Mesenchymal stem cell (in vitro differentiated cells and primary cell): ENCODE measurements around the gene LSM4.
"Not testable (repeated sequence)": the region's sequence is repeated elsewhere in the genome, so short reads cannot be mapped to it uniquely, and the experiment has no call there.

Experiments
- DNase-seq: peaks from one replicate; pipeline ENCODE4 v3.0.0-alpha.2; 2013
- H2AFZ ChIP-seq: one replicate; pipeline ENCODE4 v1.6.1; 2013; ENCODE audit warnings: low read depth, mild to moderate bottlenecking, control low read depth, inconsistent platforms, low read length, moderate library complexity
- H2AK5ac ChIP-seq: 2 replicates; pipeline ENCODE4 v1.6.1; 2013; ENCODE audit warnings: low read length, moderate library complexity, mild to moderate bottlenecking, inconsistent platforms; ENCODE audit not compliant: severe bottlenecking
- H2BK120ac ChIP-seq: one replicate; pipeline ENCODE4 v1.6.1; 2013; ENCODE audit warnings: low read depth, mild to moderate bottlenecking, inconsistent platforms, low read length, moderate library complexity
- H2BK12ac ChIP-seq, 2 experiments: one replicate each; pipeline ENCODE4 v1.6.1; 2013; ENCODE audit warnings: inconsistent platforms in 2 of 2, low read length in 2 of 2, mild to moderate bottlenecking in 2 of 2, moderate library complexity in 2 of 2, control low read depth in 1 of 2
- H2BK15ac ChIP-seq: one replicate; pipeline ENCODE4 v1.6.1; 2013; ENCODE audit warnings: mild to moderate bottlenecking, low read depth, inconsistent platforms; ENCODE audit not compliant: poor library complexity, severe bottlenecking
- H2BK5ac ChIP-seq: 2 replicates; pipeline ENCODE4 v1.6.1; 2013; ENCODE audit warnings: low read depth, mild to moderate bottlenecking, low read length, control low read depth, inconsistent platforms; ENCODE audit not compliant: poor library complexity, severe bottlenecking
- H3K14ac ChIP-seq, 2 experiments: one replicate each; pipeline ENCODE4 v1.6.1; 2013; ENCODE audit warnings: inconsistent platforms in 2 of 2, low read length in 2 of 2, control low read depth in 1 of 2, mild to moderate bottlenecking in 1 of 2, moderate library complexity in 1 of 2
- H3K18ac ChIP-seq, 2 experiments: one replicate each; pipeline ENCODE4 v1.6.1; 2013; ENCODE audit warnings: inconsistent platforms in 2 of 2, low read length in 2 of 2, control low read depth in 1 of 2, low read depth in 1 of 2, mild to moderate bottlenecking in 1 of 2
- H3K23ac ChIP-seq, 2 experiments: one replicate each; pipeline ENCODE4 v1.6.1; 2013; ENCODE audit warnings: inconsistent platforms in 2 of 2, low read length in 2 of 2, mild to moderate bottlenecking in 2 of 2, moderate library complexity in 2 of 2, control low read depth in 1 of 2
- H3K27ac ChIP-seq: 2 replicates; pipeline ENCODE4 v1.5.1; 2013; ENCODE audit warnings: mild to moderate bottlenecking, moderate library complexity, low read length, control low read depth, inconsistent platforms; ENCODE audit not compliant: poor library complexity, severe bottlenecking
- H3K27me3 ChIP-seq, 2 experiments: 2 replicates each; pipeline versions ENCODE4 v1.6.1 to v1.7.0; 2013; ENCODE audit warnings: low read length in 2 of 2, mild to moderate bottlenecking in 2 of 2, moderate library complexity in 2 of 2, control low read depth in 1 of 2, inconsistent platforms in 1 of 2; ENCODE audit not compliant: control insufficient read depth in 1 of 2, insufficient read depth in 1 of 2
- H3K36me3 ChIP-seq, 2 experiments: 2 replicates each; pipeline versions ENCODE4 v1.6.1 to v1.7.0; 2013; ENCODE audit warnings: low read length in 2 of 2, control low read depth in 1 of 2, inconsistent platforms in 1 of 2, low read depth in 1 of 2, mild to moderate bottlenecking in 1 of 2; ENCODE audit not compliant: insufficient read depth in 2 of 2, control insufficient read depth in 1 of 2
- H3K4ac ChIP-seq, 2 experiments: one replicate each; pipeline ENCODE4 v1.6.1; 2013; ENCODE audit warnings: inconsistent platforms in 2 of 2, low read length in 2 of 2, mild to moderate bottlenecking in 2 of 2, moderate library complexity in 2 of 2, control low read depth in 1 of 2, low read depth in 1 of 2
- H3K4me1 ChIP-seq: 2 replicates; pipeline ENCODE4 v1.6.1; 2013; ENCODE audit warnings: low read depth, low read length, control low read depth; ENCODE audit not compliant: control insufficient read depth, insufficient read depth
- H3K4me2 ChIP-seq: 2 replicates; pipeline ENCODE4 v1.6.1; 2013; ENCODE audit warnings: low read length, mild to moderate bottlenecking, inconsistent platforms; ENCODE audit not compliant: poor library complexity, severe bottlenecking
- H3K4me3 ChIP-seq, 2 experiments: 2 replicates each; pipeline versions ENCODE4 v1.5.1 to v1.7.0; 2013; ENCODE audit warnings: low read length in 2 of 2, mild to moderate bottlenecking in 2 of 2, control low read depth in 1 of 2, low read depth in 1 of 2; ENCODE audit not compliant: insufficient read depth in 1 of 2
- H3K79me1 ChIP-seq: replicated peaks from 2 replicates; pipeline ENCODE4 v1.6.1; 2013; ENCODE audit warnings: mild to moderate bottlenecking, control low read depth, low read length, inconsistent platforms; ENCODE audit not compliant: poor library complexity, severe bottlenecking
- H3K9ac ChIP-seq: 2 replicates; pipeline ENCODE4 v1.7.0; 2013; ENCODE audit warnings: mild to moderate bottlenecking, low read length, moderate library complexity
- H3K9me3 ChIP-seq: 2 replicates; pipeline ENCODE4 v1.7.0; 2013; ENCODE audit warnings: mild to moderate bottlenecking, low read length; ENCODE audit not compliant: control insufficient read depth
- H4K8ac ChIP-seq: one replicate; pipeline ENCODE4 v1.6.1; 2013; ENCODE audit warnings: inconsistent platforms, mild to moderate bottlenecking, low read length, moderate library complexity
- H4K91ac ChIP-seq: one replicate; pipeline ENCODE4 v1.6.1; 2013; ENCODE audit warnings: mild to moderate bottlenecking, low read length, inconsistent platforms
- WGBS: methylation state at CpG from one replicate; pipeline ENCODE4 v1.1.7; 2013; ENCODE audit warnings: mixed read lengths; 5-methylcytosine and 5-hydroxymethylcytosine counted together

LSM4 gene

GRCh38 chr19:18351544-18351943, 28.7 kb upstream of the LSM4 start:
- no peak overlapping the region for H4K8ac ChIP-seq
- no peaks in the 10 kb centered on the region for H3K9me3 ChIP-seq
- H3K9ac ChIP-seq = no peak overlapping the region
- H3K4me2 ChIP-seq = no peak overlapping the region
- no peak overlapping the region for H3K27ac ChIP-seq
- no peak overlapping the region for H2BK15ac ChIP-seq
- peaks cover 25 to 43% of the 10 kb centered on the region in 2 experiments for H3K36me3 ChIP-seq
- H3K14ac ChIP-seq = no peak overlapping the region
- H3K23ac ChIP-seq = no peak overlapping the region
- no peak overlapping the region for H2BK12ac ChIP-seq
- WGBS = 95% methylated on average over 7 of the region's 7 CpGs
- H3K4me1 ChIP-seq = peaks cover 2% of the 10 kb centered on the region
- no peak overlapping the region for H2BK5ac ChIP-seq
- H2AK5ac ChIP-seq = no peak overlapping the region
- H3K27me3 ChIP-seq = no peaks in the 10 kb centered on the region
- no peak overlapping the region for H3K4me3 ChIP-seq
- H2AFZ ChIP-seq = no peak overlapping the region
- DNase-seq = no peak
- peaks cover 28% of the 10 kb centered on the region for H3K79me1 ChIP-seq
- no peak overlapping the region for H3K4ac ChIP-seq
- H2BK120ac ChIP-seq = no peak overlapping the region
- H3K18ac ChIP-seq = no peak overlapping the region
- no peak overlapping the region for H4K91ac ChIP-seq

GRCh38 chr19:18350490-18350889, 27.6 kb upstream of the LSM4 start:
- H2AK5ac ChIP-seq = peak overlapping the region; percentile 49
- no peak for DNase-seq
- no peak overlapping the region for H2BK120ac ChIP-seq
- H3K4ac ChIP-seq = peak overlapping the region in 1 of 2 experiments; percentile 41
- H3K27me3 ChIP-seq = no peaks in the 10 kb centered on the region
- H3K4me1 ChIP-seq = peaks cover 2% of the 10 kb centered on the region
- no peak overlapping the region for H3K4me2 ChIP-seq
- H4K8ac ChIP-seq = no peak overlapping the region
- no peaks in the 10 kb centered on the region for H3K9me3 ChIP-seq
- no peak overlapping the region for H4K91ac ChIP-seq
- H2BK15ac ChIP-seq = no peak overlapping the region
- H2AFZ ChIP-seq = no peak overlapping the region
- no peak overlapping the region for H2BK5ac ChIP-seq
- peak overlapping the region in 1 of 2 experiments; percentile 63 for H2BK12ac ChIP-seq
- no peak overlapping the region for H3K23ac ChIP-seq
- H3K27ac ChIP-seq = no peak overlapping the region
- no peak overlapping the region for H3K9ac ChIP-seq
- peaks cover 21 to 37% of the 10 kb centered on the region in 2 experiments for H3K36me3 ChIP-seq
- no peak overlapping the region for H3K18ac ChIP-seq
- no peak overlapping the region for H3K4me3 ChIP-seq
- H3K79me1 ChIP-seq = peaks cover 26% of the 10 kb centered on the region
- H3K14ac ChIP-seq = peak overlapping the region in 1 of 2 experiments; percentile 84
- 85% methylated on average over 9 of the region's 9 CpGs for WGBS

- Histone ChIP-seq H3K4me3 (no peak overlapping the region), H2BK120ac (no peak overlapping the region), H2BK15ac (no peak overlapping the region), H3K18ac (no peak overlapping the region), H3K79me1 (peaks cover 29% of the 10 kb centered on the region), H3K4ac (no peak overlapping the region), H3K36me3 (peaks cover 23 to 37% of the 10 kb centered on the region in 2 experiments), H3K27ac (no peak overlapping the region), H2AK5ac (peak overlapping the region; percentile 96), H2AFZ (no peak overlapping the region), H4K8ac (no peak overlapping the region), H4K91ac (peak overlapping the region; percentile 41), H2BK5ac (no peak overlapping the region), H3K23ac (no peak overlapping the region), H3K27me3 (no peaks in the 10 kb centered on the region), H3K9ac (peak overlapping the region; percentile 32), H3K4me2 (no peak overlapping the region), H3K14ac (no peak overlapping the region), H3K4me1 (peaks cover 2% of the 10 kb centered on the region), H3K9me3 (no peaks in the 10 kb centered on the region), H2BK12ac (peak overlapping the region; percentile 15 to 46)
- peak; percentile 61 for DNase-seq
- WGBS = 59% methylated on average over 9 of the region's 12 CpGs
Measured at GRCh38 chr19:18349524-18350128, 26.8 kb upstream of the LSM4 start.

- not testable (repeated sequence) for H3K27me3 ChIP-seq, DNase-seq
Measured at GRCh38 chr19:18348818-18349339, 26.0 kb upstream of the LSM4 start.

More at GRCh38 chr19:18348818-18349339, 26.0 kb upstream of the LSM4 start:
- H3K14ac ChIP-seq, H3K27ac ChIP-seq, H2BK120ac ChIP-seq, H2BK12ac ChIP-seq, H3K4me3 ChIP-seq, H4K8ac ChIP-seq, H3K4me2 ChIP-seq, H3K4ac ChIP-seq, H2AFZ ChIP-seq, H3K23ac ChIP-seq, H2BK5ac ChIP-seq, H2BK15ac ChIP-seq, H3K9ac ChIP-seq, H3K18ac ChIP-seq, H2AK5ac ChIP-seq, H3K4me1 ChIP-seq, H4K91ac ChIP-seq, H3K9me3 ChIP-seq: not testable (repeated sequence)
- Histone ChIP-seq H3K79me1 (peaks cover 31% of the 10 kb centered on the region), H3K36me3 (peaks cover 29 to 41% of the 10 kb centered on the region in 2 experiments)
- 88% methylated on average over 6 of the region's 6 CpGs for WGBS
